GM12878 (cell line): ENCODE measurements around the gene PATJ. TPM values are rescaled to one million over a fixed set of nuclear protein-coding genes. Genes with fewer than 3 reads are reported as not detected.
"Not testable (repeated sequence)": the region's sequence is repeated elsewhere in the genome, so short reads cannot be mapped to it uniquely, and the experiment has no call there.

ENCODE experiments used
- ATAC-seq: fragments of 200-7000 bp; cut with Tn5 transposase; 3 replicates; pipeline ENCODE4 v1.9.1; 2020; ENCODE audit warnings: mild to moderate bottlenecking, moderate library complexity
- BruUV-seq: library from RNA; stranded (reverse); fragments of 400-500 nt; replicated peaks from 2 replicates; lab custom pipeline; 2021; lab: Mats Ljungman, UMichigan
- CTCF ChIA-PET: fragments of 300-600 bp; sonication (Branson Sonifier 250); formaldehyde crosslinking; extraction: SDS; loops from one replicate; lab custom pipeline; 2021; ENCODE audit warnings: inconsistent platforms; lab: Yijun Ruan, JAX
- POLR2A ChIA-PET: fragments of 350-600 bp; formaldehyde crosslinking; extraction: SDS; loops from one replicate; lab custom pipeline; 2021; ENCODE audit warnings: inconsistent platforms; lab: Charles Lee
- RAD21 ChIA-PET: fragments of 300-600 bp; sonication (Branson Sonifier 250); formaldehyde crosslinking; loops from one replicate; lab custom pipeline; 2023; ENCODE audit warnings: antibody characterized with exemption; ENCODE audit not compliant: unreplicated experiment; lab: Charles Lee
- SMC1A ChIA-PET: fragments of 300-600 bp; sonication (Branson Sonifier 250); formaldehyde crosslinking; loops from one replicate; lab custom pipeline; 2023; ENCODE audit not compliant: unreplicated experiment, uncharacterized antibody; lab: Charles Lee
- DNase-seq: peaks from one replicate; pipeline ENCODE4 v3.0.0-alpha.2; 2011; ENCODE audit warnings: low read depth, low spot score
- FAIRE-seq: peaks from 3 replicates; lab custom pipeline; 2011; peaks lifted over from hg19 to GRCh38; lab: Jason Lieb, UNC
- H2AFZ ChIP-seq: 2 replicates; pipeline ENCODE4 v1.6.0; 2011; ENCODE audit warnings: low read depth, low read length, control low read depth; ENCODE audit not compliant: control insufficient read depth
- H3K27ac ChIP-seq: 2 replicates; pipeline ENCODE4 v1.5.1; 2011; ENCODE audit warnings: control low read depth; ENCODE audit not compliant: control insufficient read depth, insufficient read depth
- H3K27me3 ChIP-seq, 2 experiments: replicated peaks in 1 of 2; 2 replicates each; pipeline versions ENCODE4 v1.6.0 to v1.6.1; 2011; ENCODE audit warnings: low read length in 1 of 2; ENCODE audit not compliant: control insufficient read depth in 2 of 2, insufficient read depth in 2 of 2
- H3K36me3 ChIP-seq, 2 experiments: 2 replicates each; pipeline ENCODE4 v1.5.1; 2011; ENCODE audit warnings: low read length in 1 of 2; ENCODE audit not compliant: control insufficient read depth in 2 of 2, insufficient read depth in 2 of 2
- H3K4me1 ChIP-seq: 2 replicates; pipeline ENCODE4 v1.6.1; 2011; ENCODE audit warnings: mild to moderate bottlenecking, low read length, moderate library complexity, mixed read lengths; ENCODE audit not compliant: control insufficient read depth, insufficient read depth
- H3K4me2 ChIP-seq: 2 replicates; pipeline ENCODE4 v1.6.0; 2011; ENCODE audit warnings: control low read depth; ENCODE audit not compliant: control insufficient read depth, insufficient read depth
- H3K4me3 ChIP-seq: fragments of 200-600 bp; sonication (generic); 2 replicates; pipeline ENCODE4 v1.5.1; 2016
- H3K79me2 ChIP-seq: 2 replicates; pipeline ENCODE4 v1.6.0; 2011; ENCODE audit warnings: low read length; ENCODE audit not compliant: control insufficient read depth, insufficient read depth
- H3K9ac ChIP-seq: 2 replicates; pipeline ENCODE4 v1.8.0; 2011; ENCODE audit warnings: low read length, control low read depth, mixed read lengths; ENCODE audit not compliant: control insufficient read depth, insufficient read depth
- H3K9me3 ChIP-seq: replicated peaks from 3 replicates; pipeline ENCODE4 v1.5.1; 2011; ENCODE audit warnings: mild to moderate bottlenecking, low read length; ENCODE audit not compliant: control insufficient read depth, insufficient read depth
- H4K20me1 ChIP-seq: 2 replicates; pipeline ENCODE4 v1.6.0; 2011; ENCODE audit not compliant: control insufficient read depth, insufficient read depth
- CBX3 ChIP-seq: fragments of 200-600 bp; sonication (generic); IDR thresholded peaks from 2 replicates; pipeline ENCODE4 v1.6.1; 2016; ENCODE audit warnings: low read depth, borderline replicate concordance
- E2F8 ChIP-seq: fragments of 450-650 bp; IDR thresholded peaks from 2 replicates; pipeline ENCODE4 v1.6.1; 2018; ENCODE audit warnings: mild to moderate bottlenecking, low read depth, moderate library complexity; ENCODE audit not compliant: partially characterized antibody
- SKIL ChIP-seq: fragments of 450-650 bp; IDR thresholded peaks from 2 replicates; pipeline ENCODE4 v1.6.1; 2017; ENCODE audit warnings: mild to moderate bottlenecking, low read depth, inconsistent platforms; ENCODE audit not compliant: poor library complexity, severe bottlenecking
- WGBS: methylation state at CpG from one replicate; pipeline ENCODE4 v1.1.6; 2016; ENCODE audit warnings: low lambda C conversion rate; ENCODE audit not compliant: insufficient replicate concordance, insufficient coverage; ENCODE audit errors: missing lambda C conversion rate; 5-methylcytosine and 5-hydroxymethylcytosine counted together
- in situ Hi-C: fragments of 300-500 bp; cut with MboI; formaldehyde crosslinking; loops from 9 replicates; pipeline ENCODE4 v1.14.3; 2018; ENCODE audit warnings: mixed read lengths
- intact Hi-C: fragments of 100-400 bp; cut with micrococcal nuclease; formaldehyde crosslinking; loops from one replicate; pipeline ENCODE4 v1.14.2; 2022; ENCODE audit not compliant: unreplicated experiment
- polyA plus RNA-seq, 11 experiments: library from polyadenylated mRNA; depleted of rRNA in 4 of 11; unstranded in 6 of 11; stranded (reverse) in 5 of 11; fragments of >200 nt; fragmentation: Nextera tagmentation in 4 of 11; fragmentation: Illumina TruSeq in 1 of 11; extraction: Ambion mirVana in 4 of 11; extraction: Trizol in 1 of 11; gene quantifications; 1 replicate in 1 of 11; 2 replicates in 10 of 11; pipeline versions ENCODE4 v1.2.1 to v1.2.3, GENCODE V29; 2011 to 2016; ENCODE audit warnings: inconsistent platforms in 2 of 11, missing spikeins in 2 of 11, low read depth in 1 of 11
- total RNA-seq, 4 experiments: library from RNA; depleted of rRNA in 3 of 4; stranded (reverse); fragments of >200 nt in 3 of 4; fragmentation: Illumina TruSeq in 1 of 4; extraction: Trizol in 1 of 4; gene quantifications; 2 replicates each; pipeline versions ENCODE4 v1.2.1 to v1.2.3, GENCODE V29; 2013 to 2021
- TF ChIP-seq, protein P1 (sequence below): fragments of 450-650 bp; IDR thresholded peaks from 2 replicates; pipeline ENCODE4 v1.6.1; 2016; ENCODE audit warnings: mild to moderate bottlenecking
- TF ChIP-seq, protein P2 (sequence below): fragments of 450-650 bp; conservative IDR thresholded peaks from 2 replicates; pipeline ENCODE4 v1.6.1; 2017; ENCODE audit warnings: mild to moderate bottlenecking, moderate library complexity

The PATJ gene
- total and polyA plus RNA-seq, 10 of the 15 experiments (the other 5 are each of a cell fraction or from before 2014, with no cell fraction given), result 2.8 to 13.9 (median 6.9) TPM

DNA sequence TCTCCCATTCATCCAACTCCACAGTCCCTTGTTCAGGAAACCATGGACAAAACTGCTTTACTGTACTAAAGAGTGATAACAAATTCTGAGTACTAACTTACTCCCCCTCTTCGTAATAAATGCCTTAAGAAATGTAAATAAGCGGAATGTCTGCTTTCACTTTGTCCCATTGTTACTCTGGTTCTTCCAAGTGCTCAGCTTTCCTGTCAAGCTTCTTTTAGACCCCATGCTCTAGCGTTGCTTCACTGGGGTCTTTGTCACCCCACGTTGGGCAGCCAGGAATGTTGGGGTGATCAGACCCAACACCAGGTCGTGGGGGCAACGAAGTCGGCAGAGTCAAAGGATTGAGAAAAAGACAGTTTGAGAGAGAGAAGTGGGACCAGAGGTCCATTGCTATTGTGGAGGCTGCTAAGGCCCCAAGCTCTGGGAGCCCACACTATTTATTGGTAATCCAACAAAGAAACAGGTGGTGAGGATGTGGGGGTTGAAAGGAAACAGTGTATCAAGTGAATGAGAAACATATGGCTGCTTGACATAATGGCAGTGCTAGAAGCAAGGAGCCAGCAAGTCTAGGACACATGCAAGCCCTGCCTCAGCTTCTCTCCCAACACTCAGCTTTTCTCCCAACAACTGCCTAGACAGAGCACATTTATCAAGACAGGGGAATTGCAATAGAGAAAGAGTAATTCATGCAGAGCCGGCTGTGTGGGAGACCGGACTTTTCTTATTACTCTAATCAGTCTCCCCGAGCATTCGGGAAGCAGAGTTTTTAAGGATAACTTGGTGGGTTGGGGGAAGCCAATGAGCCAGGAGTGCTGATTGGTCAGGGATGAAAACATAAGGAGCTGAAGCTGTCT is 441.1 kb downstream of the PATJ start:
- H3K27ac ChIP-seq, H4K20me1 ChIP-seq, H3K4me2 ChIP-seq, H3K9ac ChIP-seq, H3K9me3 ChIP-seq, H3K79me2 ChIP-seq, H3K36me3 ChIP-seq, H3K4me3 ChIP-seq, intact Hi-C loops, H3K27me3 ChIP-seq, H3K4me1 ChIP-seq, in situ Hi-C loops, FAIRE-seq, DNase-seq, BruUV-seq, ATAC-seq, H2AFZ ChIP-seq, RAD21 ChIA-PET, SMC1A ChIA-PET, POLR2A ChIA-PET: not testable (repeated sequence)
- CTCF ChIA-PET, result interaction anchor here (4.4 kb wide), 1 partner anchor 8 kb away, joined by 21 read pairs; no protein-coding TSS in a partner anchor
- WGBS, result 77% methylated on average over 11 of the region's 11 CpGs

GRCh38 chr1:62184336-62184735 is 442.1 kb downstream of the PATJ start:
- no peak overlapping the region for H3K9ac ChIP-seq
- no peaks in the 10 kb centered on the region for H3K36me3 ChIP-seq
- H3K4me2 ChIP-seq, result no peak overlapping the region
- intact Hi-C loops (no loop called here), in situ Hi-C loops (no loop called here)
- H3K27ac ChIP-seq, result no peak overlapping the region
- 63% methylated on average over 7 of the region's 7 CpGs for WGBS
- DNase-seq (no peak), FAIRE-seq (no peak), ATAC-seq (no peak)
- H3K4me1 ChIP-seq, result no peaks in the 10 kb centered on the region
- POLR2A ChIA-PET, result no interaction called here
- no peak overlapping the region for H2AFZ ChIP-seq
- H3K79me2 ChIP-seq, result no peaks in the 10 kb centered on the region
- CTCF ChIA-PET, result interaction anchor here (0.6 to 4.4 kb wide), 3 partner anchors 9 to 562 kb away, joined by 4 to 21 read pairs (median 4); no protein-coding TSS in a partner anchor
- BruUV-seq, result no TSS peak
- H3K27me3 ChIP-seq, result no peaks in the 10 kb centered on the region; a peak in 1 of 4 replicates
- RAD21 ChIA-PET, result no interaction called here
- SMC1A ChIA-PET, result interaction anchor here (0.6 kb wide), 1 partner anchor 225 kb away, joined by 4 read pairs; no protein-coding TSS in a partner anchor
- no peaks in the 10 kb centered on the region for H3K9me3 ChIP-seq
- no peak overlapping the region for H3K4me3 ChIP-seq
- H4K20me1 ChIP-seq, result no peaks in the 10 kb centered on the region
- TF ChIP-seq CBX3 (no peak), E2F8 (no peak), SKIL (no peak)
- TF ChIP-seq, protein P1, sequence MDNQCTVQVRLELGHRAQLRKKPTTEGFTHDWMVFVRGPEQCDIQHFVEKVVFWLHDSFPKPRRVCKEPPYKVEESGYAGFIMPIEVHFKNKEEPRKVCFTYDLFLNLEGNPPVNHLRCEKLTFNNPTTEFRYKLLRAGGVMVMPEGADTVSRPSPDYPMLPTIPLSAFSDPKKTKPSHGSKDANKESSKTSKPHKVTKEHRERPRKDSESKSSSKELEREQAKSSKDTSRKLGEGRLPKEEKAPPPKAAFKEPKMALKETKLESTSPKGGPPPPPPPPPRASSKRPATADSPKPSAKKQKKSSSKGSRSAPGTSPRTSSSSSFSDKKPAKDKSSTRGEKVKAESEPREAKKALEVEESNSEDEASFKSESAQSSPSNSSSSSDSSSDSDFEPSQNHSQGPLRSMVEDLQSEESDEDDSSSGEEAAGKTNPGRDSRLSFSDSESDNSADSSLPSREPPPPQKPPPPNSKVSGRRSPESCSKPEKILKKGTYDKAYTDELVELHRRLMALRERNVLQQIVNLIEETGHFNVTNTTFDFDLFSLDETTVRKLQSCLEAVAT, result no peak
- TF ChIP-seq, protein P2, sequence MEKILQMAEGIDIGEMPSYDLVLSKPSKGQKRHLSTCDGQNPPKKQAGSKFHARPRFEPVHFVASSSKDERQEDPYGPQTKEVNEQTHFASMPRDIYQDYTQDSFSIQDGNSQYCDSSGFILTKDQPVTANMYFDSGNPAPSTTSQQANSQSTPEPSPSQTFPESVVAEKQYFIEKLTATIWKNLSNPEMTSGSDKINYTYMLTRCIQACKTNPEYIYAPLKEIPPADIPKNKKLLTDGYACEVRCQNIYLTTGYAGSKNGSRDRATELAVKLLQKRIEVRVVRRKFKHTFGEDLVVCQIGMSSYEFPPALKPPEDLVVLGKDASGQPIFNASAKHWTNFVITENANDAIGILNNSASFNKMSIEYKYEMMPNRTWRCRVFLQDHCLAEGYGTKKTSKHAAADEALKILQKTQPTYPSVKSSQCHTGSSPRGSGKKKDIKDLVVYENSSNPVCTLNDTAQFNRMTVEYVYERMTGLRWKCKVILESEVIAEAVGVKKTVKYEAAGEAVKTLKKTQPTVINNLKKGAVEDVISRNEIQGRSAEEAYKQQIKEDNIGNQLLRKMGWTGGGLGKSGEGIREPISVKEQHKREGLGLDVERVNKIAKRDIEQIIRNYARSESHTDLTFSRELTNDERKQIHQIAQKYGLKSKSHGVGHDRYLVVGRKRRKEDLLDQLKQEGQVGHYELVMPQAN, result no peak
